Smooth muscle cell (in vitro differentiated cells): Measurements from ENCODE around the gene ZNF90. TPM values are rescaled to one million over a fixed set of nuclear protein-coding genes. Genes with fewer than 3 reads are reported as not detected.

Experiments used
- DNase-seq: peaks from one replicate; lab custom pipeline; 2025; ENCODE audit not compliant: unreplicated experiment; lab: John Stamatoyannopoulos, UW
- H2AFZ ChIP-seq: fragments of 200-600 bp; sonication (generic); 2 replicates; pipeline ENCODE4 v1.6.0; 2016; ENCODE audit warnings: antibody characterized with exemption, low read depth, mild to moderate bottlenecking
- H3F3A ChIP-seq: fragments of 200-600 bp; sonication (generic); 2 replicates; pipeline ENCODE4 v1.6.0; 2017; ENCODE audit warnings: antibody characterized with exemption, low read depth
- H3K27ac ChIP-seq: fragments of 200-600 bp; sonication (generic); 2 replicates; pipeline ENCODE4 v1.5.1; 2016; ENCODE audit warnings: low read depth, mild to moderate bottlenecking
- H3K27me3 ChIP-seq: fragments of 200-600 bp; sonication (generic); 2 replicates; pipeline ENCODE4 v1.6.1; 2016; ENCODE audit warnings: low read depth, mild to moderate bottlenecking
- H3K36me3 ChIP-seq: fragments of 200-600 bp; sonication (generic); 2 replicates; pipeline ENCODE4 v1.5.1; 2016; ENCODE audit warnings: low read depth
- H3K4me1 ChIP-seq: fragments of 200-600 bp; sonication (generic); 2 replicates; pipeline ENCODE4 v1.5.1; 2016; ENCODE audit warnings: low read depth
- H3K4me2 ChIP-seq: fragments of 200-600 bp; sonication (generic); 2 replicates; pipeline ENCODE4 v1.6.0; 2016; ENCODE audit warnings: mild to moderate bottlenecking
- H3K4me3 ChIP-seq: fragments of 200-600 bp; sonication (generic); 2 replicates; pipeline ENCODE4 v1.5.1; 2016; ENCODE audit warnings: mild to moderate bottlenecking
- H3K79me2 ChIP-seq: fragments of 200-600 bp; sonication (generic); 2 replicates; pipeline ENCODE4 v1.6.0; 2016; ENCODE audit warnings: low read depth, mild to moderate bottlenecking
- H3K9ac ChIP-seq: fragments of 200-600 bp; sonication (generic); 2 replicates; pipeline ENCODE4 v1.6.0; 2016; ENCODE audit warnings: low read depth
- H3K9me3 ChIP-seq: fragments of 200-600 bp; sonication (generic); replicated peaks from 2 replicates; pipeline ENCODE4 v1.5.1; 2016; ENCODE audit warnings: low read depth
- H4K20me1 ChIP-seq: fragments of 200-600 bp; sonication (generic); 2 replicates; pipeline ENCODE4 v1.6.0; 2016; ENCODE audit warnings: low read depth
- WGBS: methylation state at CpG from one replicate; pipeline ENCODE4 v1.1.7; 2016; ENCODE audit warnings: low lambda C conversion rate; 5-methylcytosine and 5-hydroxymethylcytosine counted together
- polyA plus RNA-seq: library from polyadenylated mRNA; unstranded; fragments of >200 nt; fragmentation: Nextera tagmentation; extraction: Ambion mirVana; gene quantifications from 2 replicates; pipeline ENCODE4 v1.2.1, GENCODE V29; 2016
- total RNA-seq: library from RNA; depleted of rRNA; stranded (reverse); fragments of >200 nt; gene quantifications from 2 replicates; pipeline ENCODE4 v1.2.3, GENCODE V29; 2014
- TF ChIP-seq, protein P1 (sequence below): fragments of 200-600 bp; sonication (generic); IDR thresholded peaks from 2 replicates; pipeline ENCODE4 v1.5.1; 2017; ENCODE audit warnings: borderline replicate concordance, mild to moderate bottlenecking, antibody characterized with exemption; ENCODE audit not compliant: insufficient read depth, poor library complexity, severe bottlenecking

Gene ZNF90
- 5.3 and 7.6 TPM in 2 replicates for total RNA-seq
- polyA plus RNA-seq, result 2.6 and 3.4 TPM in 2 replicates

DNA sequence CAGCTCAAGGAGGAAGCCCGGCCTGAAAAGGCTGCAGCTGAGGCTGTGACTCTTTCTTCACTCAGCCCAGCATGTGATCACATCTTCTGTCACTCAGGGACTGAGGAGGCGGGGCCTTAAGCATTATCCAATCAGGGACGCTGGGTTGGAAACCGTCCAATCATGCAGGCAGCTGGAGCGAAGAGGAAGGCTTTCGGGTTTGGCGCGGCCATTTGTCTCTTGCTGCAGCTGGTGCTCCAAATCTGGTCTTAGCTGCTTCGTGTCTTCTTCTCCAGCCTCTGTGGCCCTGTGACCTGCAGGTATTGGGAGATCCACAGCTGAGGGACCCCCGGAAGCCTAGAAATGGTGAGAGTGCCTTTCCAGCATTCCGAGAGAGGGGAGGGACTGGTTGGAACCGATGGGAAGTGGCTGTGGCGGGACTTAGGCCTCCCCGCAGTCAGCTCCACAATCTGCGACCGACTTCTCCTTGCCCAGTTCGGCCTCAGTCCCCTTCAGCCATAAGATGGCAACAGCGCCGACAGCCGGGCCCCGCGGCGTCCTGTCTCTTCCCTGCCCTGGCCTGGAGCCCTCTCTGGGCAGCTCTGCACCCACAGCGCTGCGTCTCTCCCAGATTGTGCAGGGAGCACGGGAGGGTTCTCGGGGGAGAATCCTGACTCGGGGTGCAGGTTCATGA is at the start of gene ZNF90:
ZNF90 (plus strand) TSS at position 210 of the 673 bp plus-strand sequence; CDS start at position 343, 133 bp downstream.
- DNase-seq, result peak; percentile 56
- TF ChIP-seq, protein P1, sequence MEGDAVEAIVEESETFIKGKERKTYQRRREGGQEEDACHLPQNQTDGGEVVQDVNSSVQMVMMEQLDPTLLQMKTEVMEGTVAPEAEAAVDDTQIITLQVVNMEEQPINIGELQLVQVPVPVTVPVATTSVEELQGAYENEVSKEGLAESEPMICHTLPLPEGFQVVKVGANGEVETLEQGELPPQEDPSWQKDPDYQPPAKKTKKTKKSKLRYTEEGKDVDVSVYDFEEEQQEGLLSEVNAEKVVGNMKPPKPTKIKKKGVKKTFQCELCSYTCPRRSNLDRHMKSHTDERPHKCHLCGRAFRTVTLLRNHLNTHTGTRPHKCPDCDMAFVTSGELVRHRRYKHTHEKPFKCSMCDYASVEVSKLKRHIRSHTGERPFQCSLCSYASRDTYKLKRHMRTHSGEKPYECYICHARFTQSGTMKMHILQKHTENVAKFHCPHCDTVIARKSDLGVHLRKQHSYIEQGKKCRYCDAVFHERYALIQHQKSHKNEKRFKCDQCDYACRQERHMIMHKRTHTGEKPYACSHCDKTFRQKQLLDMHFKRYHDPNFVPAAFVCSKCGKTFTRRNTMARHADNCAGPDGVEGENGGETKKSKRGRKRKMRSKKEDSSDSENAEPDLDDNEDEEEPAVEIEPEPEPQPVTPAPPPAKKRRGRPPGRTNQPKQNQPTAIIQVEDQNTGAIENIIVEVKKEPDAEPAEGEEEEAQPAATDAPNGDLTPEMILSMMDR, result no peak
- no peaks in the 10 kb centered on the region for H3K27me3 ChIP-seq
- H3K79me2 ChIP-seq, result peaks cover 8% of the 10 kb centered on the region
- no peaks in the 10 kb centered on the region for H3K9me3 ChIP-seq
- H3K9ac ChIP-seq, result peak within 1 kb of the TSS; percentile 24
- peaks cover 7% of the 10 kb centered on the region for H3F3A ChIP-seq
- peak within 1 kb of the TSS; percentile 96 for H3K4me2 ChIP-seq
- peak within 1 kb of the TSS; percentile 61 for H3K4me3 ChIP-seq
- H4K20me1 ChIP-seq, result no peaks in the 10 kb centered on the region
- H2AFZ ChIP-seq, result peak within 1 kb of the TSS; percentile 95
- H3K27ac ChIP-seq, result peak within 1 kb of the TSS; percentile 17
- under 1% methylated on average over 28 of the region's 28 CpGs for WGBS
- peaks cover 12% of the 10 kb centered on the region for H3K4me1 ChIP-seq
- H3K36me3 ChIP-seq, result no peaks in the 10 kb centered on the region

DNA sequence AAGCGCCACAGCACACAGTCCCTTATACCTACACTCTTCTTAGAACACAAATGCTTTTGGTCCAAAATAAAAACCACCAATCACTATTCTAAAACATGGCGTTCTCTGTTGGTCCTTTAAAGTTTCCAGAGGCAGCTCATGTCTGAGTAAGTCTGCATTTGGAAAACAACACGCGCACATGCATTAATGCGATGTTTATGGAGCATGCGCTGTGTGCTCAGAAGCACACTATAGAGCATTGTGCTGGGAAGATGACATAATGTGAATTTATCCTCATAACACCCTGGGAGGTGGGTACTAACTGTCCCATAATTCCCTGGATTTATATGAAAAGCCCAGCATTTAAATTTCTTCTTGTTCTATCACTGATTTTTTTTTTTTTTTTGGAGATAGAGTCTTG is 49.2 kb upstream of the ZNF90 start:
- no peak overlapping the region for H2AFZ ChIP-seq
- no peaks in the 10 kb centered on the region for H3F3A ChIP-seq
- no peaks in the 10 kb centered on the region for H4K20me1 ChIP-seq
- no peak for DNase-seq
- H3K4me3 ChIP-seq, result no peak overlapping the region
- H3K9me3 ChIP-seq, result no peaks in the 10 kb centered on the region
- H3K27ac ChIP-seq, result no peak overlapping the region
- 96% methylated on average over 6 of the region's 6 CpGs for WGBS
- TF ChIP-seq, protein P1, result no peak
- H3K36me3 ChIP-seq, result peaks cover 7% of the 10 kb centered on the region
- H3K4me1 ChIP-seq, result no peaks in the 10 kb centered on the region
- H3K79me2 ChIP-seq, result peaks cover 2% of the 10 kb centered on the region
- H3K9ac ChIP-seq, result no peak overlapping the region
- H3K4me2 ChIP-seq, result no peak overlapping the region
- H3K27me3 ChIP-seq, result no peaks in the 10 kb centered on the region

DNA sequence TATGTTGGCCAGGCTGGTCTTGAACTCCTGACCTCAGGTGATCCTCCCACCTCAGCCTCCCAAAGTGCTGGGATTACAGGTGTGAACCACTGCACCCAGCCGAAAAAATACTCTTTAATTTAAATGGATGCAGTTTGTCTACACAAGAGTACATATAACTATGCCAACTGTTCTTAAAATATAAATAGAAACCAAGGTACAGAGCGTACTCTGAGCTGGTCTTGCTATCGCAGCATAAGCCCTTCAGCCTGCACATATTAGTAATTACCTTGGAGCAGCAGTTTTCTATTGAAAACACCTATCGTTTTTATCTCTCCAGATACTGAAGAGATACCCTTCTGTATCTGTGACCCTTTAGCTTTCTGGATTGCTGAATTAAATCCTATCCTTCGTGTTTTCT is 41.9 kb upstream of the ZNF90 start:
- no peaks in the 10 kb centered on the region for H3K27me3 ChIP-seq
- peaks cover 10% of the 10 kb centered on the region for H3K4me1 ChIP-seq
- TF ChIP-seq, protein P1, result no peak
- no peak overlapping the region for H2AFZ ChIP-seq
- H3K4me3 ChIP-seq, result no peak overlapping the region
- no peaks in the 10 kb centered on the region for H3F3A ChIP-seq
- H3K9ac ChIP-seq, result no peak overlapping the region
- H3K27ac ChIP-seq, result no peak overlapping the region
- H3K4me2 ChIP-seq, result no peak overlapping the region
- H3K9me3 ChIP-seq, result no peaks in the 10 kb centered on the region
- DNase-seq, result no peak
- WGBS, result 99% methylated on average over 5 of the region's 5 CpGs
- H4K20me1 ChIP-seq, result no peaks in the 10 kb centered on the region
- peaks cover 17% of the 10 kb centered on the region for H3K79me2 ChIP-seq
- no peaks in the 10 kb centered on the region for H3K36me3 ChIP-seq
